ENCODE results near the gene ATP6V0E1.

- TF ChIP-seq MAX (IDR thresholded peaks at IDR 0.05) (no peak), EP300 (IDR thresholded peaks at IDR 0.05; ENCODE audit: borderline replicate concordance) (no peak), CEBPB (IDR thresholded peaks at IDR 0.05) (no peak)
Observed at GRCh38 chr5:172949426-172949825, 34.1 kb upstream of the ATP6V0E1 start.
